Amniotic stem cell (primary cell): ENCODE measurements around the gene GHR.

Source experiments
- DNase-seq: peaks from one replicate; lab custom pipeline; 2025; lab: John Stamatoyannopoulos, UW

GHR gene

DNA sequence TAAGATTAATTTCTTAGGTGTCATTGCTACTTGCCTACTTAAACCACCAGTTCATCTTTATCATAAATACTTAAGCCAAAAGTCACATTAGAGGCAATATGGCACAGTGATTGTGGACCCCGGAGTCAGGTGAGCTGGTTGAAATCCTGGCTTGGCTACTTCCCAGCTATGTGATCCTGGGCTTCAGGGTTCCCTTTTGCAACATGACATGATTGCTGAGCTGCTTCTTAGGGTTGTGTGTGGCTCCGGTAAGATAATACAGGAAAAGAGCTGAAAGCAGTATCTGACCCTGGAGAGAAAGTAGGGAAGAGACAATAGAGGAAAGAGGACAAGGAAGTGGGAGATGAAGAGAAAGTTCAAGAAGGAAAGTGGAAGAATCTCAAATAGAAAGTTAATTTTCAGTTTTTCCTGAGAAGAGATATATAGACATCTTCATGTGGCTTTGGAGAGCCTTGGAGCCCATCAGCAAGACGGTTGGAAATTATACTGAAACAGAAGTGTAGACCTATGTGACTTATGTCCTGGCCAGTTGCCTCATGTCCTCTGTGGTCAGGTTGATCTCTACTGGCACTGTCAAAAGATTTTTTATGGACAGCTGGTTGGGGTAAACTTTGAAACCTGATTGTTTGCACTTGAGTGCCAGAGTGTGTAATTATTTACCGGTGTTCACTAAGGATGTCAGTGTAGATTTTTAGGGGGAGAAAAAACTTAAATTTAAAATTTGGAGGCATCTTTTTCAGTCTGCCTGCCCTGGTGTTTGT, 93.2 kb downstream of the GHR start:
- DNase-seq, result no peak

- no peak for DNase-seq
These were observed 93.9 kb downstream of the GHR start for GRCh38 chr5:42517164-42517563.

- no peak for DNase-seq
These were observed 95.5 kb downstream of the GHR start for GRCh38 chr5:42518595-42519221.

DNA sequence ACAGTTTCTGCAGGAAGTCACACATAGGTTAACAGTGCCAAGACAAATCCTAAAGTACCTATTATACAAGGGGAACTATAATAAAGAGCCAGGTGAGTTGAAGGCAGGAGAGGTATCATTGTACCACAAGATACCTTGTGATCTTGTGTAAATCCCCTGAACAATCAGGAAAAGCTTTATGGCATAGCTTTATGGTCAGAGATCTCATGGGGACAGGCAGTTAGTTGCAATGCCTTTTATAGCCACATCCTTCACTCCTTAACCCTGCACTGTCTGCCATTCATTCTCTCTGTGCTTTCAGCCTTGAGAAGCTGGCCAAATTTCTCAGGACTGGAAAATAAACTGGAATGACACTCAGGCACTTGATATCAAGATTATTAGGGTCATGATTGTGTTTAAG, 97.0 kb downstream of the GHR start:
- no peak for DNase-seq

DNA sequence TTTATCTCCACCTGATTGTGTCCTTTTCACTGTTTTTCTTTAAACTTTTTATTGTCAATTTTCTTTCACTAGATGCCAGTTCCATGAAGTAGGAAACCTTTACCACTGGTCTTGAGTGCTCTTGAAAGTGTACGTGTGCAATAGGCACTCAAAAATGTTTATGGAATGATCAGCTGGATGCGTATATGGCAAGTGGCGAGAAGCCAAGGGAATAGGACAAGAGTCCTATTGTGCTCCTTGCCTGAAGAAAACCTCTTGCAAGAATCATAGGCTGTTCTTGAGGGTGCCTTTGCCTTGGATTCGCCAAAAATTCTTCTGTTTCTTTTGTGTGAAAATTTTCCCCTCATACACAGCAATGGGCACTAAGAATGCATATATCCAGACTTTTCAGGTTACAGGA, 97.7 kb downstream of the GHR start:
- DNase-seq, result no peak

DNA sequence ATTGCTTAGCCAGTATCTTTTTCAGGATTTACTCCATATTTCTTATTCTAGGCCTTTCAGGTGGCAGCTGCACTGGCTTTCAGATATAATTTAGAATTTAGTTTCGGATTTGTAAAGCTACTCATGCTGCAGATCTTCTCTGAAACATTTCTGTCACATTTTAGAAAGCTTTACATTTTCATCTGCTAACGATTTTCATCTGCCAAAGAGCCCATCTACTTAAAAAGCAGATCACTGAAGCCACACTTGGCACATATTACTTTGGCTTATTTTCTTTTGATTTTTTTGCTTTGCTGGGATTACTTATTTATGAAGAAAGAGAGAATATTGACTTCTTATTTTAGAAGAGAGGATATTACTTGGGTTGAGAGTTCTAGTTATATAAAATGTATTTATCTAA, 98.2 kb downstream of the GHR start:
- DNase-seq, result no peak

DNA sequence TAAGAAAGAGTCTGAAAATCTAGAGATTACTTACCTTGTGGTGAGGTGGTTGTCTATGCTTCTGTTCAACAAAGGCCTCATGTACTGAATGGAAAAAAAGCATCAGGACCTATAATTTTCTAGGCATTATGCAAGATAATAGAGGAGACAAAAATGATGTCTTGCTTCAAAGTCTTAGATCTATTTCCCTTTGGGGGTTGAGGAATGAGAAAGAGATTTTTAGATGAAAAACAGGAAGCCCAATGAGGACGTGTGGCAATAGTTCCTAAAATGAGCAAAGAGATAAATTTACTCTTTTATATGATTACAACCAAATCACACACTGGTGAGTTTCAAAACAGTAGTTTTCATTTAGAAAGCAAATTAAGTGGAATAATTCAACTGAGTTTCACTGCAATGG, 99.5 kb downstream of the GHR start:
- DNase-seq, result no peak

GRCh38 chr5:42526179-42526578, 102.9 kb downstream of the GHR start:
- DNase-seq, result no peak

GRCh38 chr5:42531611-42532010, 108.4 kb downstream of the GHR start:
- no peak for DNase-seq

DNA sequence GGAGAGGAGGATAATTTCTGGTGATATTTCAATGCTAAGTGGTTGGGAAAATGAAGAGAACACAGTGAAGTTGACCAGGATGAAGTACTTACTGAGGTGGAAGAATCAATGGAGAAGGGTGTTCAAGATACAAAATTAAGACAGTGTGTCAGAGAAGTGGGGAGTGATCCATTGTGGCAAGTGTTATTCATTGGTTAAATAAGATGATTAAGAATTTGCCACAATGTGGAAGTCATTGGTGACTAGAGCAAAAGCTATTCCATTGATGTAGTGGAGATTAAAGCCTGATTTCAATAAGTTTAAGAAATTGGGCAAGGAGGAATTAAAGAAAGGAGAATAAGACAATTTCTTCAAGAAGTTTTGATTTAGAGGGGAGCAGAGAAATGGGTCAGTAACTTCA, 118.9 kb downstream of the GHR start:
- no peak for DNase-seq

- DNase-seq, result no peak
These were observed 120.5 kb downstream of the GHR start for GRCh38 chr5:42543774-42544173.

- DNase-seq, result no peak
These were observed 121.8 kb downstream of the GHR start for GRCh38 chr5:42545038-42545437.

DNA sequence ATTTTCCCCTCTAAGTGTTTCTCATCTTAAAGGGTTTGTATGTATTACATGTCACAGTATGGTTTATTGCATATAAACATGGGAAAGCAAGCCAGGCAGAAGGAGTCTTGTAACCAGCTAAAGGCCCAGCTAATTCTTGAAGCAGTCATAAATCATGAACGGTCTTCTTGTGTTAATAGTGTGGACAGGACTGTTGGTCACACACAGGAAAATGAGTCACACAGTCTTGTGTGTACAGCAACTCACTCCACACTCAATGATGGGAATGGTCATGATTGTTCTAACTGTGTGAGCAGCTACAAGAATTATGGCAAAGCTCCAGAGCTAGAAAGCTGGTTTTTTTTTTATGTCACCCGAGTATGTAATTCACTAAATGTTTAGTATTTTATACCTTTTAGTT, 123.9 kb downstream of the GHR start:
- DNase-seq, result no peak

DNA sequence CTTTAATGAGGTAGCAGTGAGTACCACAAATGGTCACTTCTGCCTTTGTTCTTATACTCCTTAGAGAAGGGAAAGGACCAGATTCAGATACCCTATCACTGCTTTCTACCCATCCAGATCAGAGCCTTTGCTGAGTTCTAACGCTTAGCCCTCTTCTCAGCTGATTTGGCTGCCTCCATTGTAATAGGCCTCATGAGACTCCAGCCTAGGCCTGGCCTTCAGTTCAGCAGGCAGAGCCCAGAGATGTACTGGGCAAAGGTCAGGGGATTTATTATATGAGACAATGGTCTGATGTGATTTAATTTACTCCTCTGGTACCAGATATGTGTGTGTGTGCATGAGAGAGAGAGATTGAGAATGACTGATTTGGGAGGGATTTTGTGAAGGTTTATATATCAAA, 124.7 kb downstream of the GHR start:
- no peak for DNase-seq

- no peak for DNase-seq
These were observed 129.4 kb downstream of the GHR start for GRCh38 chr5:42552597-42552996.

DNA sequence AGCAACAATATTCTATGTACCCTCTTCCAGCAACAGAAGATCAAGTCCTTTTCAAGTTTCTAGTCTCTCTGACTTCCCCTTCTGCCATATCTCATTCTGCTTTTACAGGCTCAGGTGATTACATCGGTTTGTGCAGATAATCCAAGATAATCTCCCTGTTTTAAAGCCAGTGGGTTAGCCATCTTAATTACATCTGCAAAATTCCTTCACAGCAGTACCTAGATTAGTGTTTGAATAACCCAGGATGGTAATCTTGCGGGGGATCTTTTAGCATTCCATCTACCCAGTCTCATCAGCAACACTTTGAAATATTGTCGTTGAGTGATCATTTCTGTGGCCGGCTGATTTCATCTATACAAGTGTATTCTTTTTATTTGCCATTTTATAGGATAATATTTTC, 130.2 kb downstream of the GHR start:
- no peak for DNase-seq

DNA sequence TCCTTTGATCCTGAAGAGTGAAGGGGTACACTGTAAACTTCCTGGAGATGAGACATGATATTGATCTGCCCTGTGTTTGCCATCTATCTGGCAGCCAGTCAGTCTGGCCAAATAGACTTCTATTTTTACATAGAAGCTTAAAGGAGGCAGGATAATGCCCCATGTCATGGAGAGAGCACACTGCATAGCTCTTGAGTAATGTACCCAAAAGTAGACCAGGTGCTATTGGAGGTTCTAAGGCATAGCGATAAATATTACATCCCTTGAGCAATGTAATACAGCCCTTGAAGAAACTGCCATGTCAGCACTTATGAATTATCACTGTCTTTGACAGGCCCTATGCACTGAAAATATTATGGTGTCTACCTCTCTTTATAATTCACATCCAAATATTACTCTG, 131.8 kb downstream of the GHR start:
- DNase-seq, result no peak

- no peak for DNase-seq
These were observed 132.6 kb downstream of the GHR start for GRCh38 chr5:42555797-42556196.

DNA sequence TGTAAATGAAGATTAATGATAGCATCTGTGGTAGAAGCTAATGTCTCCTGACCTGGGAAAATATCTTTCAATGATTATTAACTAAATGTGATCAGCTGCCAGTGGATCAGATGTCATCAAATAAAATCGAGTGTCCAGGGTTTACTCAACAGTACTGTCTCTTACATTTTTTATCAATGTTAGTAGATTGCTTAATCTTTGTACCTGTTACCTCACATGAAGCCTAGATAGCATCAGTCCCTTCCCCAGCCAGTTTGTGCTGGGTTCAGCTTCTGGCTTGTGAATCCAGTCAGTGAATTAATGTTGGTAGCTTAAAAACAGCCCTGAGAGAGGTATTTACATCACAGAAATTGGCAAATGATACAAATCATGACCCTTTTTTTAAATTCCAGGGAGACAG, 134.4 kb downstream of the GHR start:
- no peak for DNase-seq

GRCh38 chr5:42561656-42562055, 138.4 kb downstream of the GHR start:
- DNase-seq, result no peak

GRCh38 chr5:42564689-42565356, 141.6 kb downstream of the GHR start:
- no peak for DNase-seq

- DNase-seq, result no peak
These were observed 143.5 kb downstream of the GHR start for GRCh38 chr5:42566652-42567295.

DNA sequence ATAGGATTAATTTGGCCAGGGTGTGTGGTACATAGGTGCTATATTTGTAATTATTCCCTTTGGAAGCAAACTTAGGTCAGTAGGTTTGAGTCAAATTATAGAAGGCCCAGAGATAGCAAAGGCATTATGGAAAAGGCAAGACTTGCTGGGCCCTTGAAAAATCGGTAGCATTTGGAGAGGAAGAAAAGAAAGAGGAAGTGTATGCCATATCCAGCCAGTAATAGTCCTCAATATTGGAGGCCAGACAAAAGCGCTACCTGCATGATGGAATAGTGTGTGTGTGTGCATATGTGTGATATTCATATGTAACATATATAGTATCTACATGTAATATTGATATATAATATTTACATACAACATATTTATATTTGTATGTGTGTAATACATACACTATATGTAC, 146.1 kb downstream of the GHR start:
- DNase-seq, result no peak
